ENCODE data around the gene VDR.

DNA sequence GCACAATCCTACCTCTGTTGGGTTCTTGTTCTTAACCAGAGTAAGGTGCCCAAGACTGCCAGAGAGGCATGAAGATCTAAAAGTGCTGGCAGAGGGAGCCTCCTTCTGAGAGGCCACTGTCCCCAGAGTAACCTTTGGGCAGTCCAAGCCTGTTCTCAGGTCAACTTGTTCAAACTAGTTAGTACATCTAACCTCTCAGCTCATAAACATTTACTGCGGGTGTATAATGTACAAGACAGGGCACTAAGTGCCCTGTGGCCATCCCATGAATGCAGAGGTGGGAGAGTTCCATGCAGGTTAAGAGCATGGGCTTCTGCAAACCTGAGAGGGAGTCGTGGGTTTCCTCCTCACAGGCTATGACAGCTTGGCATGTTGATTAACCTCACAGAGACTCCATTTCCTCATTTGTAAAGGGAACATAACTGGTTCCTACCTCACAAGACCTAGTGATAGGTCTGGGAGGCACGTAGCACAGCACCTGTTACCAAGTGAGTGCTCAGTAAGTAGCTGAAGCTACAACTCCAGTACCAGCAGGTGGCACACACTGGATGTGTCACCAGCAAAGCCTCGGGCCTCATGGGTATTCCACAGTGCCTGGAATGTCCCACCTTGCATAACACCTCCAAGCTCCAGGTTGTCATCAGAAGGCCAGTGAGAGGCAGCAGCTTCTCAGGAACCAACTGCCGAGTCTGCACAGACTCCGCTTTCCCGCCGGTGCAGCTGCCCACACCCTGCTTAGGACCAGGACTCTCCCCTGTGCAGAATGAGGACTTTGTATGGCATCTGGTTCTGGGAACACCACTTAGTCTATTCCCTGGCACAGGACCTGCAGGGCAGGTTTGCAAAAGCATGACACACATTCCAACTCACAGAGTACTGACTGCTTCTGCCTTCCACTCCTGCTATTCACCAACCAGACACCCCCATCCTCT lies 4.4 kb downstream of the VDR start:
- TF ChIP-seq, protein P1, sequence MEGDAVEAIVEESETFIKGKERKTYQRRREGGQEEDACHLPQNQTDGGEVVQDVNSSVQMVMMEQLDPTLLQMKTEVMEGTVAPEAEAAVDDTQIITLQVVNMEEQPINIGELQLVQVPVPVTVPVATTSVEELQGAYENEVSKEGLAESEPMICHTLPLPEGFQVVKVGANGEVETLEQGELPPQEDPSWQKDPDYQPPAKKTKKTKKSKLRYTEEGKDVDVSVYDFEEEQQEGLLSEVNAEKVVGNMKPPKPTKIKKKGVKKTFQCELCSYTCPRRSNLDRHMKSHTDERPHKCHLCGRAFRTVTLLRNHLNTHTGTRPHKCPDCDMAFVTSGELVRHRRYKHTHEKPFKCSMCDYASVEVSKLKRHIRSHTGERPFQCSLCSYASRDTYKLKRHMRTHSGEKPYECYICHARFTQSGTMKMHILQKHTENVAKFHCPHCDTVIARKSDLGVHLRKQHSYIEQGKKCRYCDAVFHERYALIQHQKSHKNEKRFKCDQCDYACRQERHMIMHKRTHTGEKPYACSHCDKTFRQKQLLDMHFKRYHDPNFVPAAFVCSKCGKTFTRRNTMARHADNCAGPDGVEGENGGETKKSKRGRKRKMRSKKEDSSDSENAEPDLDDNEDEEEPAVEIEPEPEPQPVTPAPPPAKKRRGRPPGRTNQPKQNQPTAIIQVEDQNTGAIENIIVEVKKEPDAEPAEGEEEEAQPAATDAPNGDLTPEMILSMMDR (IDR thresholded peaks at IDR 0.05) = peak in 1 of 6 experiments; percentile 9
- no peak for TF ChIP-seq POLR2A (IDR thresholded peaks at IDR 0.05)

Data from adrenal gland (tissue), 5 donors.